Thyroid gland (tissue), 4 donors: ENCODE results near the gene GLYR1.

Experiments used
- CTCF ChIP-seq, 6 experiments: fragments of 200-600 bp in 3 of 6; fragments of 450-650 bp in 3 of 6; sonication (generic) in 3 of 6; IDR thresholded peaks; one replicate each; pipeline ENCODE4 v1.5.1; 2016 to 2019; ENCODE audit warnings: antibody characterized with exemption in 6 of 6, mild to moderate bottlenecking in 2 of 6, inconsistent platforms in 1 of 6, moderate library complexity in 1 of 6
- POLR2A ChIP-seq, 2 donors: fragments of 450-650 bp; IDR thresholded peaks; one replicate each; pipeline ENCODE4 v1.6.1; 2017; ENCODE audit warnings: antibody characterized with exemption in 2 of 2, mild to moderate bottlenecking in 2 of 2, moderate library complexity in 1 of 2

- TF ChIP-seq CTCF (IDR thresholded peaks at IDR 0.05) (no peak), POLR2A (IDR thresholded peaks at IDR 0.05) (no peak)
Measured at GRCh38 chr16:4892361-4893102, 45.4 kb upstream of the GLYR1 start.
